Suprapubic skin (tissue), 4 donors: ENCODE data around the gene ADISSP. TPM values are rescaled to one million over a fixed set of nuclear protein-coding genes. Genes with fewer than 3 reads are reported as not detected.
A peak's percentile ranks its signal among the peaks of the same experiment; 100 is the strongest.

Experiments used
- DNase-seq, 2 donors: peaks; one replicate each; pipeline ENCODE4 v3.0.0-alpha.2; 2019; ENCODE audit warnings: low spot score in 2 of 2
- H3K27ac ChIP-seq: fragments of 200-600 bp; sonication (generic); one replicate; pipeline ENCODE4 v1.5.1; 2019
- H3K27me3 ChIP-seq: fragments of 200-600 bp; sonication (generic); one replicate; pipeline ENCODE4 v1.5.1; 2019
- H3K36me3 ChIP-seq: fragments of 200-600 bp; sonication (generic); one replicate; pipeline ENCODE4 v1.5.1; 2019
- H3K4me1 ChIP-seq: fragments of 200-600 bp; sonication (generic); one replicate; pipeline ENCODE4 v1.5.1; 2019
- H3K4me3 ChIP-seq: fragments of 200-600 bp; sonication (generic); one replicate; pipeline ENCODE4 v1.5.1; 2019; ENCODE audit warnings: mild to moderate bottlenecking
- H3K9me3 ChIP-seq: fragments of 200-600 bp; sonication (generic); one replicate; pipeline ENCODE4 v1.5.1; 2019
- EP300 ChIP-seq: sonication (generic); formaldehyde crosslinking; IDR thresholded peaks from one replicate; pipeline ENCODE4 v1.6.1; 2017; ENCODE audit warnings: antibody characterized with exemption
- POLR2A ChIP-seq, 2 donors: fragments of 450-650 bp; IDR thresholded peaks; one replicate each; pipeline ENCODE4 v1.6.1; 2017; ENCODE audit warnings: antibody characterized with exemption in 2 of 2, mild to moderate bottlenecking in 2 of 2, moderate library complexity in 2 of 2
- POLR2AphosphoS5 ChIP-seq, 3 donors: sonication (generic); formaldehyde crosslinking; IDR thresholded peaks; one replicate each; pipeline ENCODE4 v1.6.1; 2017; ENCODE audit warnings: antibody characterized with exemption in 3 of 3
- WGBS: methylation state at CpG from one replicate; pipeline ENCODE4 v1.1.5; 2018; 5-methylcytosine and 5-hydroxymethylcytosine counted together
- total RNA-seq, 4 donors: library from RNA; depleted of rRNA; stranded (reverse); fragments of >200 nt; gene quantifications; one replicate each; pipeline ENCODE4 v1.1.0, GENCODE V29; 2016
- TF ChIP-seq, protein P1 (sequence below), 2 donors: fragments of 200-600 bp in 1 of 2; fragments of 450-650 bp in 1 of 2; sonication (generic) in 1 of 2; IDR thresholded peaks; one replicate each; pipeline ENCODE4 v1.5.1; 2016 to 2019; ENCODE audit warnings: antibody characterized with exemption in 2 of 2, mild to moderate bottlenecking in 1 of 2, moderate library complexity in 1 of 2

Gene ADISSP
- total RNA-seq, 4 donors from 2014 or later = 8.4 to 20.3 (median 18.9) TPM

GRCh38 chr20:3767110-3767426 lies 485 bp downstream of the ADISSP start:
- 1% methylated on average over 14 of the region's 21 CpGs for WGBS
- H3K36me3 ChIP-seq = no peaks in the 10 kb centered on the region
- H3K9me3 ChIP-seq = no peaks in the 10 kb centered on the region
- no peak for TF ChIP-seq POLR2A (IDR thresholded peaks at IDR 0.05)
- TF ChIP-seq POLR2AphosphoS5 (IDR thresholded peaks at IDR 0.05) = no peak
- TF ChIP-seq, protein P1, sequence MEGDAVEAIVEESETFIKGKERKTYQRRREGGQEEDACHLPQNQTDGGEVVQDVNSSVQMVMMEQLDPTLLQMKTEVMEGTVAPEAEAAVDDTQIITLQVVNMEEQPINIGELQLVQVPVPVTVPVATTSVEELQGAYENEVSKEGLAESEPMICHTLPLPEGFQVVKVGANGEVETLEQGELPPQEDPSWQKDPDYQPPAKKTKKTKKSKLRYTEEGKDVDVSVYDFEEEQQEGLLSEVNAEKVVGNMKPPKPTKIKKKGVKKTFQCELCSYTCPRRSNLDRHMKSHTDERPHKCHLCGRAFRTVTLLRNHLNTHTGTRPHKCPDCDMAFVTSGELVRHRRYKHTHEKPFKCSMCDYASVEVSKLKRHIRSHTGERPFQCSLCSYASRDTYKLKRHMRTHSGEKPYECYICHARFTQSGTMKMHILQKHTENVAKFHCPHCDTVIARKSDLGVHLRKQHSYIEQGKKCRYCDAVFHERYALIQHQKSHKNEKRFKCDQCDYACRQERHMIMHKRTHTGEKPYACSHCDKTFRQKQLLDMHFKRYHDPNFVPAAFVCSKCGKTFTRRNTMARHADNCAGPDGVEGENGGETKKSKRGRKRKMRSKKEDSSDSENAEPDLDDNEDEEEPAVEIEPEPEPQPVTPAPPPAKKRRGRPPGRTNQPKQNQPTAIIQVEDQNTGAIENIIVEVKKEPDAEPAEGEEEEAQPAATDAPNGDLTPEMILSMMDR (IDR thresholded peaks at IDR 0.05) = no peak
- no peak for TF ChIP-seq EP300
- peak in 1 of 2 donors; percentile 75 for DNase-seq
- no peaks in the 10 kb centered on the region for H3K27me3 ChIP-seq
- no peak overlapping the region for H3K27ac ChIP-seq
- H3K4me3 ChIP-seq = peak overlapping the region; percentile 64
- peaks cover 39% of the 10 kb centered on the region for H3K4me1 ChIP-seq

DNA sequence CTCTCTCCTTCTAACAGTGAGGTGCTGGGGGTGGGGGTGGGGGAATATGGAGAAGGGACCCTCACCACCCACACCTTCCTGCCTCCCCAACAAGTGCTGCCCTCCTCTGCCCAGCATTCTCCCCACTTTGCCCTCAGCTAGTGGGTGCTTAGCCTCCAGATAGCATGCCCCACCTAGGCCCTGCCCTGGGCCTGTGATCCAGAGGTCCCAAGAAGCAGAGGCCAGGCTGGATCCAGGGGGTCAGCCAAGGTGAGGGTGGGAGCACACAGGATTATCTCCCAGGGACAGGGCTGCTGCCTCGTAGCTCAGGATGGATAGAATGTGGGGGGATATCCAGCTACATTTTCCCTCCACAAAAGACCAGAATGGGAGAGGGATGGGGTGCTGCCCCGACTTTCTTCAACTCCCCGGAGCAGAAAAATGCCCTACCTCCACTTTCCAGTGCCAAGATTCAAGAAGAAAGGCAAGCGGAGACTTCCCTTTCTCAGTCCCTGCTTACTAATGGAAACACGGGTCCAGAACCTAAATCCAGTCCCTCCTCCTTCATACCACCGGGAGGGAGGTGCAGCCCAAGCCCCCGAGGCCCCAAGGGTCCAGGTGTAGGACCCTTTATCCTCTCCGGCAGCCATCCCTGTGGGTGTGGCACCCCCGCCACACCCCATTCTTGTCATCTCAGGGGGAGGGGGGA lies 987 bp downstream of the ADISSP start:
- no peak for DNase-seq
- Histone ChIP-seq H3K27ac (no peak overlapping the region), H3K4me3 (peak overlapping the region; percentile 64), H3K4me1 (peaks cover 39% of the 10 kb centered on the region), H3K36me3 (no peaks in the 10 kb centered on the region), H3K9me3 (no peaks in the 10 kb centered on the region), H3K27me3 (no peaks in the 10 kb centered on the region)
- TF ChIP-seq, protein P1 (IDR thresholded peaks at IDR 0.05) = no peak
- TF ChIP-seq POLR2A (IDR thresholded peaks at IDR 0.05) = no peak
- TF ChIP-seq EP300 = no peak
- TF ChIP-seq POLR2AphosphoS5 (IDR thresholded peaks at IDR 0.05) = no peak
- WGBS = 24% methylated on average over 9 of the region's 9 CpGs

- no peak overlapping the region for H3K4me3 ChIP-seq
- TF ChIP-seq POLR2A (IDR thresholded peaks at IDR 0.05) = no peak
- TF ChIP-seq, protein P1 (IDR thresholded peaks at IDR 0.05) = no peak
- TF ChIP-seq EP300 = no peak
- no peak for TF ChIP-seq POLR2AphosphoS5 (IDR thresholded peaks at IDR 0.05)
- no peaks in the 10 kb centered on the region for H3K27me3 ChIP-seq
- no peaks in the 10 kb centered on the region for H3K9me3 ChIP-seq
- WGBS = 57% methylated on average over 3 of the region's 3 CpGs
- H3K36me3 ChIP-seq = no peaks in the 10 kb centered on the region
- H3K27ac ChIP-seq = no peak overlapping the region
- peaks cover 39% of the 10 kb centered on the region for H3K4me1 ChIP-seq
- no peak for DNase-seq
These were observed 2.2 kb downstream of the ADISSP start for GRCh38 chr20:3765171-3765882.

DNA sequence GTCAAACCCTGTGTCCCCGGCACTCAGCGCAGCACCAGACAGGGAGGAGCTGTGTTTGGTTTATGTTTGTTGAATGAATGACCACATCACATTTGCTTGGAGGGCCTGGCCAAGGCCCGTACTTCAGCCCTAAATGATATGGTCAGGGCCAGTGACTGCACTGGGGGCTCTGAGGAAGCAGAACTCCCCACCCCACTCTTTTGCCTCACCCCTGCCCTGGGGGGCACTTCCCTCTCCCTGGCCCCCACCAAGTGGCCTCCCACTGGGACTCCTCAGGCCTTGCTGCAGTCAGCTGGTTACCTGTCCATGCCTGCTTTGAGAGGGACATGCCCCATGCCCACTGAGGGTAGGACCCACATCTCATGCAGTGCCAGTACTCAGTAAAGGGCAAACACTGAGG lies 2.9 kb downstream of the ADISSP start:
- TF ChIP-seq POLR2A (IDR thresholded peaks at IDR 0.05) = no peak
- TF ChIP-seq EP300 = no peak
- no peak overlapping the region for H3K4me3 ChIP-seq
- no peak overlapping the region for H3K27ac ChIP-seq
- peaks cover 39% of the 10 kb centered on the region for H3K4me1 ChIP-seq
- H3K9me3 ChIP-seq = no peaks in the 10 kb centered on the region
- H3K36me3 ChIP-seq = no peaks in the 10 kb centered on the region
- no peaks in the 10 kb centered on the region for H3K27me3 ChIP-seq
- 86% methylated on average over 3 of the region's 3 CpGs for WGBS
- DNase-seq = no peak

- H3K4me1 ChIP-seq = peaks cover 34% of the 10 kb centered on the region
- no peaks in the 10 kb centered on the region for H3K27me3 ChIP-seq
- 84% methylated on average over 5 of the region's 8 CpGs for WGBS
- no peak for TF ChIP-seq POLR2AphosphoS5 (IDR thresholded peaks at IDR 0.05)
- no peak for TF ChIP-seq EP300
- no peak for TF ChIP-seq POLR2A (IDR thresholded peaks at IDR 0.05)
- TF ChIP-seq, protein P1 (IDR thresholded peaks at IDR 0.05) = no peak
- no peaks in the 10 kb centered on the region for H3K36me3 ChIP-seq
- no peak overlapping the region for H3K4me3 ChIP-seq
- H3K9me3 ChIP-seq = no peaks in the 10 kb centered on the region
- DNase-seq = no peak
- H3K27ac ChIP-seq = no peak overlapping the region
These were observed 3.6 kb downstream of the ADISSP start for GRCh38 chr20:3763671-3764601.
